Stimulated activated CD8-positive, alpha-beta memory T cell treated with anti-CD3 and anti-CD28 coated beads, Interleukin-12 subunit alpha, Interleukin-12 subunit beta, amount 100 ng/mL, for 4 hours (primary cell): ENCODE measurements around the gene NOL4L.
"Not testable (repeated sequence)": the region's sequence is repeated elsewhere in the genome, so short reads cannot be mapped to it uniquely, and the experiment has no call there.

ENCODE experiments used
- DNase-seq: peaks from one replicate; pipeline ENCODE4 v3.0.0-alpha.2; 2020; ENCODE audit warnings: low read depth

The NOL4L gene

DNA sequence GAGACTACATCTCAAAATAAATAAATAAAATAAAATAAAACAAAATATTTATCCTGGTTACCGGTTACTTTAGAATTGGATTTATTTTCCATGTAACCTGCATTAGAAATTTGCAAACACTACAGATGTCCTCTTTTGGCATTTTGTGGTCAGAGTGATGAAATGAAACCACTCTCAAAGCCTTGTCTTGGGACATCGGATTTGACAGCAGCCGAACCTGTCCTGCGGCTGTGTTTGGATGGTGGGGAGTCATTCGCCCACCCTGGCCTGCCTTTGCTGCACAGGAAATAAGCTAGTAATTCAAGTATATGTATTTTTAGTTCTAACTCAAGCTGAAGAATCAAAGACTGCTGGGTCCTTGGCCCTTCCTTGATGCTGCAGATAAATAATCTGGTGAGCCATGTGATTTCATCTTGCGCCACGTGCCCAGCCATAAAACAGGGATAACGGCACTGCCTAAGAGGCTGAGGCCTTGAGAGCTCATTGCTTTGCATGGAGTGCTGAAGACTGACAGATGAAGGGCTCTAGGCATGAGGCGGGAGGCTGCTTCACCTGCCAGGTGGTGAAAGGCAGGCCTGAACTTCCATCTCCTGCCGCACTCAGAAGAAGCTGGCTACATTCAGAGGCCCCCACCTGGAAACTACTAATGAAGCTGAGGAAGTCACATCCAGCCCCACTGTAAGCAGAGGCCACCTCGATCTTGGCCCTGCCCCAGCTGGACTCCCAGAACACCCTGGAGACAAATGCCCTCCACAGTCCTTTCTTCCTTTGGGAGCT lies 76.9 kb downstream of the NOL4L start:
- DNase-seq: no peak

DNA sequence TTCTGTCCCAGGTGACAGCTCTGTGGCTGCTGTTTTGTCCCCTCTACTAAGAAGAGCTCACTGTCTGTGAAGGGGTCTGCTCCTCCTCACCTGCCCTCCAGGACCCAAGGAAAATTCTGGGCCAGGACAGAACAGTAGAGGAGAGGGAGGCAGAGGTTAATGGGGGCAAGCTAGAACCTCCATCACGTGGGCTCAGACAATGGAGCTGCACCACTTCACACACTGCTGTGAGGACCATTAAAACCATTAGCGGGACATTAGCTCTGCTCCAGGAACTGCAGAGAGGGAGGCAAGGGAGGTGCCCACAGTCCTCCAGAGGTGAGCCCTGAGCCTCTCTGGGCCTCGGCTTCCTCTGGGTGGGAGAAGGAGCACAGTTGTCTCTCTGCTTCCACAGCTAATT lies 78.4 kb downstream of the NOL4L start:
- DNase-seq: no peak

DNA sequence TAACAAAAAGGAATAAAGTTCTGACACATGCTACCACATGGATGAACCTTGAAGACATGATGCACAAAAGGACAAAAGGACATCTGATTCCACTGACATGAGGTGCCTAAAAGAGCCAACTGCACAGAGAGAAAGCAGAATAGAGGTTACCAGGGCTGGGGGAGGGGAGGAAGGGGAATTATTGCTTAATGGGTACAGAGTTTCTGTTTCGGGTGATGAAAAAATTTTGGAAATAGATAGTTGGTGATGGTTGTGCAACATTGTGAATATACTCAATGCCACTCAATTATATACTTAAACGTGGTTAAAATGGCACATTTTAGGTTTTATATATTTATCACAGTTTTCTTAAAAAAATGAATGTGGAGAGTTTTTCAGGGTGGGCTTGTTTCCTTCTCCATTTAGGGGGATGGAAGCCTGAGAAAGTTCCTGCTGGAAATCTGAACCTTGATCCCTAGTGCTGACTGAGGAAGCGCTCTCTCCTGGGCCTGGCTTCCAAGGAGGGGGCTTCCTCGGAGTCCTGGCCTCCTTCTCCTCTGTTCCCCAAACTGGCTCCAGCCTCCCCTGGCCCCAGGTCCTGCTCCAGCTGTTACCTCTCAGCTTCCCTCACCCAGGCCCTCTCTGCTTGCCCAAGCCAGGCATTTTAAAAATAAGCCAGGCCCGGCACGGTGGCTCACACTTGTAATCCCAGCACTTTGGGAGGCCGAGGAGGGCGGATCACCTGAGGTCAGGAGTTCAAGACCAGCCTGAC lies 79.2 kb downstream of the NOL4L start:
- no peak for DNase-seq

DNA sequence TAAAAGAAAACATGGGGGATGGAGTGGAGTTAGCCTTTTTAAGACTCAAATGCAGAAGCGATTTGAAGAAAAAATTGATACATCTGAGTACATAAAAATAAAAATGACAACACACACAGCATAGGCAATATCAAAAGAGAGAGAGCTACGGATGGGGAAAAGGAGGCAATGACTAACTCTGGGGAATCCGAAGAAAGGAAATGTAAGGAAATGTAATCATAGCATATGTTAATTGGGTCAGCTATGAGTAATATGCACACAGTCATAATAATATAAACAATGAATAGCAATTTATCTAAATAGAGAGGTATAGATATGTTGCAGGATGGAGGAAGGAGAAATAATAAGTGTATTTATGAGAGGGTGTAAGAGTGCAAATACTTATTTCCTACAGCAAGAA lies 83.4 kb downstream of the NOL4L start:
- DNase-seq: no peak

- no peak for DNase-seq
Observed at GRCh38 chr20:32497589-32498224, 87.4 kb downstream of the NOL4L start.

- DNase-seq: no peak
Observed at GRCh38 chr20:32496811-32497533, 88.2 kb downstream of the NOL4L start.

DNA sequence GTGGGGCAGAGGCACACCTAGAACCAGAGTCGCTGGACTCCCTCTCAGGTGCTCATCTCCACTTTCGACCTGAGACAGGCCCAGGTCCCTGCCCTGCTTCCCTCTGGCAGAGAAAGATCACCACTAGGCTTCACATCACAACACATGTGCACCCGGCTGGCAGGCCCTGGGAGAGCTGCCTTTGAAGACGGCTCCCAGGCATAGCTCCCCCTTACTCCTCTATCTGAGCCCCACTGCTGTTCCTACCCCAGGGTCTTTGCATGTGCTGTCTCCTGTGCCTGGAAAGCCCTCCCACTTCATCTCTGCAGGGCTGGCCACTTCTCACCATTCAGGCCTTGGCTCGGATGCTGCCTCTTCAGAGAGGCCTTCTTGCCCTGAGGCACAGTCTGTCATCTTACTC lies 89.2 kb downstream of the NOL4L start:
- no peak for DNase-seq

GRCh38 chr20:32495217-32495565 lies 89.9 kb downstream of the NOL4L start:
- DNase-seq: no peak

- no peak for DNase-seq
Observed at GRCh38 chr20:32494483-32495216, 90.5 kb downstream of the NOL4L start.

DNA sequence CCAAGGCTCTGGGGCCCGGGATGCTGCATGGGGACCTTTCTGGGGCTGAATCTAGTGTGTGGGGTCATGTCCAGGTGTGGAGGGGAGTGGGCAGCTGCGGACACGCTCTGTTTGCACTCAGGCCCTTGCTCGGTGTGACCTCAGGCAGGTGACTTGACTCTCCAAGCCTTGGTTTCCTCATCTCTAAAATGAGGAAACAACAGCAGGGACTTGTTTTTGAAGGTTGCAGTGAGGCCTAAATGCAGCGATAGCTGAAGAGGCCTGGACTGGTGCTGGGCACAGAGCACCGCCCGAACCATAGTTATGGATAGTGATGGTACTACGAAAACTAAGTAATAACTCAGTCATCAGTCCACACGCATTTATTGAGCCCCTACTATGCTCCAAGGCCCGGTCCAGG lies 91.8 kb downstream of the NOL4L start:
- DNase-seq: no peak

DNA sequence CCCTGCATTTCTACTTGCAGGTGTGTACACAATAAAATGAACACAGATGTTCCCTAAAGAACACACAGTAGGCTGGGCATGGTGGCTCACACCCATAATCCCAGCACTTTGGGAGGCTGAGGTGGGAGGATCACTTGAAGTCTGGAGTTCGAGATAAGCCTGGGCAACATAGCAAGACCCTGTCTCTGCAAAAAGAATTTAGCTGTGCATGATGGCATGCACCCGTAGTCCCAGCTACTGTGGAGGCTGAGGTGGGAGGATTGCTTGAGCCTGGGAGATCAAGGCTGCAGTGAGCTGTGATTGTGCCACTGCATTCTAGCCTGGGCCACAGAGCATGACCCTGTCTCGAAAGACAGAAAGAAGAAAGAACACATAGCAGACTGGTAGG lies 93.4 kb downstream of the NOL4L start:
- not testable (repeated sequence) for DNase-seq

DNA sequence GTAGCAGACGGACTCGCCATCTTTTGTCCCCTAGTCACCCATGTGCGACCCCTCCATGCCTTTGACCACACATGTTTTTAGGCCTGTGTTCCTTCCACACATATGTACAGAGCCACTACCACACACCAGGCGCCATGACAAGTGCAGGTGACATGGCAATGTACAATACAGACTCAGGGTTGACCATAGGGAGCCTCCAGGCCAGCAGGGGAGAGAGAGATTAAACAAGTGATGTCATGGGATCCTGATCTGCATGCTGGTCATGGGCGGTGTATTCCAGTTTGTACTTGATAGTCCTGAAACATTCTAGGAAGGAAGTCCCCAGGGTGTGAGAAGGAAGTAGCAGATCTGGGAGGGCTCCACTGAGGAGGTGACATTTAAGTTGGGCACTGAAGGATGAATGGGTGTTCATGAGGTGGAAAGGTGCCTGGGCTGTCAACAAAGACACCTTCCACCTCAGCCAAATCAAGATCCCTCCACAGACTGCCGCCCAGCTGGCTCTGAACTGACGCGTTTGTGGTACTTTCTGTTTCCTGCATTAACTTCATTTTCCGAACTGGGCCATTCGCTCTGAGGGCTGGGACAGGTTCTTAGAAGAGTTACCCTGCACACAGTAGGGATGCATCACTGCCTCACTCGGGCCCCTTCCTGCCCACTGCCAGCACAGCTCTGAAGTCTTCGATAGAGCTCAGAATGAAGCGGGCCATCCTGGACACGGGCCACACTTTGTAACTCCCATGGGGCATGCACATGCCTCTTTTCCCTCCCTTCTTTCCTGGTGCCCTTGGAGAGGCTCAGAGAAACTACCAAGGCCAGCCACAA lies 94.0 kb downstream of the NOL4L start:
- DNase-seq: no peak

GRCh38 chr20:32488066-32488838 lies 96.9 kb downstream of the NOL4L start:
- DNase-seq: no peak

- DNase-seq: no peak
Observed at GRCh38 chr20:32487381-32487780, 97.8 kb downstream of the NOL4L start.

DNA sequence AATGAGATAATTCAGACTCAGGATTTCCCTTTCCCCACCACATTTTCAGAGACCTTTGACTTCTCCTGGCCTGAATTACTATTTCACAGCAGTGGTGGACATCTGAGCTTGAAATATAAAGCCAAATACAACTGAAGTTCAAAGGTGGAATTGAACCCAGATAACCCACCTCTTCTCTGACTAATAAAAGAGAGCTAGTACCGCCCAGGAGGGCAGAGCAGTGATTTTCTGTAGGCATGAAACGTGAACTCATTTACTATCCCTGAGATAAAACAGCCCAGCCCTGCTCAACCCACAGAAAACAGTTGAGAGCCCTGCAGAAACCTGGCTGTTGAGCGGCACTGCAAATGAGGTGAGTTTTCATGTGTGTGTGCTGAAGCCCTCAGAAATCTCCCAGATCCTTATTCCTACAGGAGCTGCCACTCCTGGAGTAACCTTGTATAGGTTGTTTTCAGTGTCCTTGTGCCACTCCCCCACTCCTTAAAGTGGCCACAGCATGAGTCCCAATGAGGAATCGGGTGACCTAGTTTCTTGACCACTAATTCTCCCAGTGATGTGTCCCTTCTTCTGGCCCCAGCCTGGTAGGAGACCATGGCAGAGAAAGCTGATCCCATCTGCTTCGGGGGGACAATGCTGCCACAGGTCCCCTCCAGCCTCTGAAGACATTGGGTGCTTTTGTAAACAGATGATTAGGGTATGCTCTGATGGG lies 99.2 kb downstream of the NOL4L start:
- no peak for DNase-seq

DNA sequence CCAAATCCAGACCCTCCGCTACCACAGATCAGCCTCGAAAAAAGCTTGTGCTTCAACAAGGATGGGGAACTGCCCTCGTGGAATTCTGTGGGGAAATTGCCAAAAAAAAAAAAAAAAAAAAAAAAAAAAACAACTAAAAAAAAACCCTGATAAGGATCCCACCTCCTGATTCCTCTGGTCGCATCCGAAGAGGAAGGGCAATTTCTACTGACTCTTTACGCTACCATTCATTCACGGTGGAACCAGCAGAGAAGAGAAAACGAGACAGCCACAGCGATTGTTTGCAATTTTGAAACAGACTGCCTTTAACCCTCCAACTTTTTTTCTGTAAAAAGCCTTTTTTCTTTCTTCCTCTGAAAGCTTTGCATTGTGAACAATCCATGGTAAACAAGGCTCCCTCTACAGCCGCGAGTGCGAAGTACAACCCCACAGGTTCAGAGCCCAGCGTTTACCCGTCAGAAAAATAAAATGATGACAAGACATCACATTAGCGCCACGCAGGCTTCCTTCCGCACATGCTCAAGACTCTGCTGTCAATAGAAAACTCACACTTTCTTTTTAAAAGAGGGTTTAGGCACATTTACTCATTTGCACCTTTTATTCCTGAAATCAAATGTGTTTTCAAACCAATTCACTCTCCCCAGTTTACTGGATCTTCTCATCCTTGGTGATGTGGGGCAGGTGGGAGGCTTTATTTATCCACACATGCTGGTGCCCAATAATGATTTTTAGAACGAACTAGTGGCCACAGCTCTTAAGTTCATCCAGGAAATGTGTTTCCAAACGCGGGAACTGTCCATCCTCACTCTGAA lies 100.0 kb downstream of the NOL4L start:
- DNase-seq: peak; percentile 57

- DNase-seq: no peak
Observed at GRCh38 chr20:32484225-32484957, 100.7 kb downstream of the NOL4L start.
